ENCODE data around the gene SHC2. TPM values are rescaled to one million over a fixed set of nuclear protein-coding genes. Genes with fewer than 3 reads are reported as not detected.
"Not testable (repeated sequence)": the region's sequence is repeated elsewhere in the genome, so short reads cannot be mapped to it uniquely, and the experiment has no call there.

SHC2 gene
- total RNA-seq, 2 experiments from 2014 or later, result 0.40 to 0.53 TPM

DNA sequence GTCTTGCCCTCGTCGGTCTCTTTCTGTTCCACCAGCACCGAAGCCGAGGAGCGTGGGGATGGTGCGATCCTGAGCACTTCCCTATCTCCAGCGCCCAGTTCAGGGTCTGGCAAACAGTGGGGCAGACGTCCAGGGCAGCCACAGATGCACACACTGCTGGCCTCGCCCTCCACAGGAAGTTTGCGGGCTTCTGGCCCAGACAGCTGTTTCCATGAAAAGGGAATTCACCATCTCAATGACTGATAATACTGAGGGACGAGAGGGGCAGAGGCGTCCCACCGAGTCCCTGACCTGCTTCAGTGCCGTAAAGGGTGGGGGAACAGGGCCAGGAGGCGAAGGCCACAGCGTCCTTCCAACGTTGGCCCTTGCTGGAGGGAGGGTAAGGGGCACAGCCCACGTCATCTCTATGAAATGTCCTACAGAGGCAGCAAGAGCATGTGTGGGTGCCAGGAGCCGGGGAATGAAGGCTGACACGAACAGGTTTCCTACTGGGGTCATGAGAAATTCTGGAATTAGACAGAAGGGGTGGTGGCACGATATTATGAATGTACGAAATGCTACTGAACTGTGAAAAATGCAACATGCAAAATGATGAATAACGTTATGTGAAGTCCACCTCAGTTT, 19.5 kb downstream of the SHC2 start:
- no peak for ATAC-seq (ENCODE audit: low read depth)
- Mint-ChIP-seq H3K27ac (no peak overlapping the region), H3K4me3 (no peak overlapping the region), H3K9me3 (peaks cover 6% of the 10 kb centered on the region), H3K27me3 (peaks cover 2% of the 10 kb centered on the region), H3K36me3 (no peaks in the 10 kb centered on the region), H3K4me1 (no peaks in the 10 kb centered on the region)
- POLR2A ChIA-PET, result no interaction called here
- DNase-seq, result no peak

DNA sequence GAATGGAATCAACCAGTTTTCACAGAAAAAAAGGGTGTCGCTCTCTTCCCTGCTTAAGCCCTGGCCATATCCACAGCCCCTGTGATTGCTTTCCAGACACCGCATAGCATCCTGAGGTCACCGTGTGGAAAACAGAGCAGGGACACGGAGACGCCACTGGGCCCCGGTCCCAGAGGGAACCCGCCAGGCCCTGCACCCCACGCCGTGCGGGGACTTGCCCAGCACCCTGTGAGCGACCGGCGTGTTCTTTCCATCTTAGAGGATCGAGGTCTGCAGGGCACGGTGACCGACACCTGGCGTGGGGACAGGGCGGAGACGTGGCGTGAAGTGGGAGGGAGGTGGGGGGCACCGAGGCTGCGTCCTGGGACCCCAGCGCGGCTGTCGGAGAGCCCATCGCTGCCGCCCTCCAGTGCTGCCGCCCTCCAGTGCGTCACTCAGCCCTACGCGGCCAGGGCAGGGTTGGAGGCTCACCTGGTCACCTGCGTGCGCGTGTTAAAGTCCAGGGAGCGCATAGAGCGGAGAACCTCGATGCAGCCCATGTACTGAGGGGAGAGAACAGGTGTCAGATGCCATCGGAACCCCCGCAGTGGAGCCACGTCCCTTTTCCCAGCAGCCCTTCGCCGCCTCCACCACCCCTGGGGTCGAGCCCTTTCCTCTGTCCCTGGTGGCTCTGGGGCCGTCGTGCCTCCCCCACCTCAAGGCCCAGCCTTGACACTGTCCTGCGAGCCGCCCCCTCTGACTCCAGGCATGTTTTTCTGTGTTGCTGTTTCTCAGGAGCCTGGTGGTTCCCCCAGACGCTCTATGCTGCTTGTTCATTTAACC, 20.2 kb downstream of the SHC2 start:
- H3K36me3 Mint-ChIP-seq, result no peaks in the 10 kb centered on the region
- no peaks in the 10 kb centered on the region for H3K4me1 Mint-ChIP-seq
- ATAC-seq (ENCODE audit: low read depth), result no peak
- peaks cover 6% of the 10 kb centered on the region for H3K9me3 Mint-ChIP-seq
- DNase-seq, result no peak
- H3K27me3 Mint-ChIP-seq, result peaks cover 2% of the 10 kb centered on the region
- POLR2A ChIA-PET, result no interaction called here
- no peak overlapping the region for H3K4me3 Mint-ChIP-seq
- no peak overlapping the region for H3K27ac Mint-ChIP-seq

- H3K4me1 Mint-ChIP-seq, result no peaks in the 10 kb centered on the region
- DNase-seq (no peak), ATAC-seq (ENCODE audit: low read depth) (no peak)
- no peak overlapping the region for H3K27ac Mint-ChIP-seq
- H3K9me3 Mint-ChIP-seq, result peaks cover 6% of the 10 kb centered on the region
- H3K4me3 Mint-ChIP-seq, result no peak overlapping the region
- peaks cover 2% of the 10 kb centered on the region for H3K27me3 Mint-ChIP-seq
- no peaks in the 10 kb centered on the region for H3K36me3 Mint-ChIP-seq
- POLR2A ChIA-PET, result interaction anchor here (1.1 kb wide), 1 partner anchor 221 kb away, joined by 7 read pairs; no protein-coding TSS in a partner anchor
These were observed 21.5 kb downstream of the SHC2 start for GRCh38 chr19:439167-439900.

DNA sequence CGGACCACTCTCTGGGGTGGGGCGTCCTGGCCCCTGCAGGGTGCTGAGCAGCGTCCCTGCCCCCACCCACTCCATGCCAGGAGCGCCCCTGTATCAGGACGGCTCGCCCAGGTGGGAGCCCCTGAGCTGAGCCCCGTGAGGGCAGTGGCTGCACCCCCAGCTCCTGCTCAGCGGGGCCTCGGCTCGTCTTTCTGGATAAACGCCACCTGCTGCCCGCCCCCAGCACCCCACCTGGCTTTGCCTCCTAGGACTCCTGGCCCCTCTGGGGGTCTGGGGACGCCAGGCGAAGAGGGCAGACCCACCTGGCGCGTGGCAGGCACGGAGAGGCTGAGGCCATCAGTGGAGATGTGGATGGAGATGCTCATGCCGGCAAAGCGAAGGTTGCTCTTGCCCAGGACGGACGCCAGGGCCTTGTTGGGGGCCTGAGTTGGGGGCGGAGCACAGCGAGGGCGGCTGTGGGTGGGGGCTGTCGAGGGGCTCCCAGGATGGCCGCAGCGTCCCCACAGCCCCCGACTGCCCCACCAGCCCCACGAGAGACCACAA, 22.3 kb downstream of the SHC2 start:
- DNase-seq (no peak), ATAC-seq (ENCODE audit: low read depth) (no peak)
- peaks cover 5% of the 10 kb centered on the region for H3K9me3 Mint-ChIP-seq
- H3K27me3 Mint-ChIP-seq, result peaks cover 2% of the 10 kb centered on the region
- POLR2A ChIA-PET, result no interaction called here
- no peaks in the 10 kb centered on the region for H3K4me1 Mint-ChIP-seq
- no peak overlapping the region for H3K4me3 Mint-ChIP-seq
- no peaks in the 10 kb centered on the region for H3K36me3 Mint-ChIP-seq
- no peak overlapping the region for H3K27ac Mint-ChIP-seq

DNA sequence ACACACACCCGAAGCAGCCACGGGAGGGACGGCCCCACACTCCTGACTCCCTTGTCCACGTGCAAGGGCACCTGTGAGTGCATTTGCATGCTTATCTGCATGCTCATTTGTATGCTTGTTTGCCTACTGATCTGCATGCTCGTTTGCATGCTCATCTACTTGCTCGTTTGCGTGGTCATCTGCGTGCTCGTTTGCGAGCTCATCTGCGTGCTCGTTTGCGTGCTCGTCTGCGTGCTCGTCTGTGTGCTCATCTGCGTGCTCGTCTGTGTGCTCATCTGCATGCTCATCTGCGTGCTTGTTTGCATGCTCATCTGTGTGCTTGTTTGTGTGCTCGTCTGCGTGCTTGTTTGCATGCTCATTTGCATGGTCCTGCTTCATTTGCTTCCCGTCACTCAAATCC, 23.8 kb downstream of the SHC2 start:
- ATAC-seq (ENCODE audit: low read depth) (no peak), DNase-seq (no peak)
- Mint-ChIP-seq H3K4me1 (no peaks in the 10 kb centered on the region), H3K9me3 (peaks cover 3% of the 10 kb centered on the region), H3K27ac (no peak overlapping the region), H3K36me3 (no peaks in the 10 kb centered on the region), H3K4me3 (no peak overlapping the region), H3K27me3 (peaks cover 2% of the 10 kb centered on the region)
- POLR2A ChIA-PET, result no interaction called here

GRCh38 chr19:436413-436950, 24.4 kb downstream of the SHC2 start:
- no peaks in the 10 kb centered on the region for H3K36me3 Mint-ChIP-seq
- peaks cover 2% of the 10 kb centered on the region for H3K27me3 Mint-ChIP-seq
- DNase-seq, result no peak
- ATAC-seq (ENCODE audit: low read depth), result no peak
- POLR2A ChIA-PET, result no interaction called here
- H3K27ac Mint-ChIP-seq, result no peak overlapping the region
- H3K4me3 Mint-ChIP-seq, result no peak overlapping the region
- H3K4me1 Mint-ChIP-seq, result no peaks in the 10 kb centered on the region
- H3K9me3 Mint-ChIP-seq, result no peaks in the 10 kb centered on the region

- no peak overlapping the region for H3K4me3 Mint-ChIP-seq
- no peaks in the 10 kb centered on the region for H3K27me3 Mint-ChIP-seq
- ATAC-seq (ENCODE audit: low read depth), result no peak
- no peaks in the 10 kb centered on the region for H3K36me3 Mint-ChIP-seq
- H3K4me1 Mint-ChIP-seq, result no peaks in the 10 kb centered on the region
- DNase-seq, result no peak
- H3K9me3 Mint-ChIP-seq, result peaks cover under 1% of the 10 kb centered on the region
- no peak overlapping the region for H3K27ac Mint-ChIP-seq
- POLR2A ChIA-PET, result no interaction called here
These were observed 25.0 kb downstream of the SHC2 start for GRCh38 chr19:435707-436412.

GRCh38 chr19:435056-435706, 25.7 kb downstream of the SHC2 start:
- Mint-ChIP-seq H3K9me3 (peaks cover 4% of the 10 kb centered on the region), H3K4me1 (no peaks in the 10 kb centered on the region), H3K4me3 (no peak overlapping the region), H3K27me3 (no peaks in the 10 kb centered on the region), H3K36me3 (no peaks in the 10 kb centered on the region), H3K27ac (no peak overlapping the region)
- ATAC-seq (ENCODE audit: low read depth) (no peak), DNase-seq (no peak)
- POLR2A ChIA-PET, result no interaction called here

DNA sequence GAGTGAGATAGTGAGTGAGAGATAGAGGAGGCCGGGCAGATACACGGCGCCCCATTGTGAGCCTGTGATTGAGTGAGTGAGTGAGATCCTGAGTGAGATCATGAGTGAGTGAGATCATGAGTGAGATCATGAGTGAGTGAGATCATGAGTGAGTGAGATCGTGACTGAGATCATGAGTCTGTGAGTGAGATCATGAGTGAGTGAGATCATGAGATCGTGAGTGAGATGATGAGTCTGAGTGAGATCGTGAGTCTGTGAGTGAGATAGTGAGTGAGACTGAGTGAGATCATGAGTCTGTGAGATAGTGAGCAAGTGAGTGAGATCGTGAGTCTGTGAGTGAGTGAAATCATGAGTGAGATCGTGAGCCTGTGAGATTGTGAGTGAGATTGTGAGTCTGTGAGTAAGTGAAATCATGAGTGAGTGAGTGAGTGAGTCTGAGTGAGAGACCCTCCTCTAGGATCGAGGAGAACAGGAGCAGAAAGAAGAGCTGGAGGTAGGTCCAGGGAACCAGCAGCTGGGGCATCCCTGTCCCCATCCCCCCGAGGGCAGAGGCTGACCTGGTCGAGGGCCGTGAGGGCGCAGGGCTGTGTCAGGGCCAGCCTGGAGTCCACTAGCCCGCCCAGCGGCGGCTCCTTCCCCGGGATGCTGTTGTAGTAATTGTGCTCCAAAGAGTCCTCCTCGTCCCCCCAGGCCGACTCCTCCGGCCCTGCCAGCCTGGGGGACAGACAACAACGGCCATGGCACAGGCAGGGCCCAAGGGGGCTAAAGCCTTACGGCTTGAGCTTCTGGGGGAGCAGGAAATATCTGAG, 26.5 kb downstream of the SHC2 start:
- H3K9me3 Mint-ChIP-seq, result peaks cover 6% of the 10 kb centered on the region
- H3K4me3 Mint-ChIP-seq, result no peak overlapping the region
- no peaks in the 10 kb centered on the region for H3K4me1 Mint-ChIP-seq
- no peaks in the 10 kb centered on the region for H3K27me3 Mint-ChIP-seq
- H3K36me3 Mint-ChIP-seq, result no peaks in the 10 kb centered on the region
- H3K27ac Mint-ChIP-seq, result no peak overlapping the region
- ATAC-seq (ENCODE audit: low read depth) (no peak), DNase-seq (no peak)
- POLR2A ChIA-PET, result no interaction called here

- POLR2A ChIA-PET, result no interaction called here
- Mint-ChIP-seq H3K9me3 (peaks cover 8% of the 10 kb centered on the region), H3K4me3 (no peak overlapping the region), H3K4me1 (no peaks in the 10 kb centered on the region), H3K27me3 (no peaks in the 10 kb centered on the region), H3K36me3 (no peaks in the 10 kb centered on the region), H3K27ac (no peak overlapping the region)
- ATAC-seq (ENCODE audit: low read depth) (no peak), DNase-seq (no peak)
These were observed 30.1 kb downstream of the SHC2 start for GRCh38 chr19:430701-431100.

GRCh38 chr19:428149-428548, 32.7 kb downstream of the SHC2 start:
- H3K4me3 Mint-ChIP-seq, result no peak overlapping the region
- DNase-seq (no peak), ATAC-seq (ENCODE audit: low read depth) (no peak)
- peaks cover 8% of the 10 kb centered on the region for H3K9me3 Mint-ChIP-seq
- H3K36me3 Mint-ChIP-seq, result no peaks in the 10 kb centered on the region
- no peaks in the 10 kb centered on the region for H3K4me1 Mint-ChIP-seq
- no peak overlapping the region for H3K27ac Mint-ChIP-seq
- POLR2A ChIA-PET, result no interaction called here
- no peaks in the 10 kb centered on the region for H3K27me3 Mint-ChIP-seq

DNA sequence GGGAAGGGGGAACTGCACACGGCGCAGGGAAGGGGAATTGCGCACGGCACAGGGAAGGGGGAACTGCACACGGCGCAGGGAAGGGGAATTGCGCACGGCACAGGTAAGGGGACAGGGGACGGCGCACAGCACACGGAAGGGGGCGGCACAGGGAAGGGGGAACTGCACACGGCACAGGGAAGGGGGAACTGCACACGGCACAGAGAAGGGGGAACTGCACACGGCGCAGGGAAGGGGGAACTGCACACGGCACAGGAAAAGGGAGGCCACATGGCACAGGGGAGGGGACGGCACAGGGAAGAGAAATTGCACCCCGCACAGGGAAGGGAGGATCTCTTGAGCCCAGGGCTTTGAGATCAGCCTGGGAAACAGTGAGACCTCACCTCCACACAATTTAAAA, 33.2 kb downstream of the SHC2 start:
- DNase-seq; H3K27ac Mint-ChIP-seq; ATAC-seq (ENCODE audit: low read depth); H3K27me3 Mint-ChIP-seq; POLR2A ChIA-PET; H3K4me3 Mint-ChIP-seq; H3K4me1 Mint-ChIP-seq; H3K36me3 Mint-ChIP-seq; H3K9me3 Mint-ChIP-seq: not testable (repeated sequence)
